CD14-positive monocyte (primary cell): ENCODE measurements around the gene ADM2. TPM values are rescaled to one million over a fixed set of nuclear protein-coding genes. Genes with fewer than 3 reads are reported as not detected.
A peak's percentile ranks its signal among the peaks of the same experiment; 100 is the strongest.

Experiments used
- DNase-seq, 3 donors: peaks; one replicate each; pipeline ENCODE4 v3.0.0-alpha.2; 2011 to 2022
- H2AFZ ChIP-seq: 2 replicates; pipeline ENCODE4 v1.6.0; 2012; ENCODE audit warnings: mild to moderate bottlenecking, low read depth, low read length, inconsistent platforms; ENCODE audit not compliant: insufficient read depth, poor library complexity, severe bottlenecking
- H3K27ac ChIP-seq, 2 donors: 1 replicate in 1 of 2; 2 replicates in 1 of 2; pipeline ENCODE4 v1.5.1; 2012 to 2013; ENCODE audit warnings: low read length in 2 of 2, control low read depth in 1 of 2, inconsistent platforms in 1 of 2, low read depth in 1 of 2, mild to moderate bottlenecking in 1 of 2
- H3K27me3 ChIP-seq, 2 donors: one replicate each; pipeline versions ENCODE4 v1.6.0 to v1.6.1; 2011 to 2013; ENCODE audit warnings: low read length in 2 of 2; ENCODE audit not compliant: control insufficient read depth in 2 of 2, insufficient read depth in 2 of 2
- H3K36me3 ChIP-seq, 2 donors: replicated peaks in 1 of 2; 1 replicate in 1 of 2; 2 replicates in 1 of 2; pipeline versions ENCODE4 v1.5.1 to v1.6.1; 2012 to 2013; ENCODE audit warnings: low read length in 2 of 2, control low read depth in 1 of 2, inconsistent platforms in 1 of 2, mild to moderate bottlenecking in 1 of 2; ENCODE audit not compliant: insufficient read depth in 2 of 2, control insufficient read depth in 1 of 2
- H3K4me1 ChIP-seq, 2 donors: 1 replicate in 1 of 2; 2 replicates in 1 of 2; pipeline versions ENCODE4 v1.5.1 to v1.6.1; 2012 to 2013; ENCODE audit warnings: low read length in 2 of 2, control low read depth in 1 of 2, inconsistent platforms in 1 of 2, mild to moderate bottlenecking in 1 of 2, moderate library complexity in 1 of 2; ENCODE audit not compliant: insufficient read depth in 2 of 2, control insufficient read depth in 1 of 2
- H3K4me2 ChIP-seq: replicated peaks from 2 replicates; pipeline ENCODE3; 2012; ENCODE audit warnings: low read length, moderate library complexity, mild to moderate bottlenecking; ENCODE audit not compliant: poor library complexity, severe bottlenecking; ENCODE audit errors: extremely low read depth
- H3K4me3 ChIP-seq, 3 experiments: fragments of 200-600 bp in 1 of 3; sonication (generic) in 1 of 3; replicated peaks in 1 of 3; 1 replicate in 2 of 3; 2 replicates in 1 of 3; pipeline ENCODE4 v1.5.1; 2011 to 2013; ENCODE audit warnings: low read length in 3 of 3, mild to moderate bottlenecking in 3 of 3, control low read depth in 2 of 3, low read depth in 2 of 3, inconsistent platforms in 1 of 3, moderate library complexity in 1 of 3
- H3K79me2 ChIP-seq: 2 replicates; pipeline ENCODE4 v1.6.0; 2012; ENCODE audit warnings: mild to moderate bottlenecking, control low read depth, inconsistent platforms, low read length, moderate library complexity; ENCODE audit not compliant: insufficient read depth
- H3K9ac ChIP-seq: 2 replicates; pipeline ENCODE4 v1.6.0; 2017; ENCODE audit warnings: low read length, mild to moderate bottlenecking; ENCODE audit not compliant: insufficient read depth, poor library complexity, severe bottlenecking
- H3K9me3 ChIP-seq, 2 donors: replicated peaks in 1 of 2; 1 replicate in 1 of 2; 2 replicates in 1 of 2; pipeline versions ENCODE4 v1.5.1 to v1.6.1; 2012 to 2013; ENCODE audit warnings: low read length in 2 of 2, control low read depth in 1 of 2; ENCODE audit not compliant: control insufficient read depth in 1 of 2, insufficient read depth in 1 of 2
- H4K20me1 ChIP-seq: 2 replicates; pipeline ENCODE4 v1.6.0; 2012; ENCODE audit warnings: mild to moderate bottlenecking, low read length, control low read depth, moderate library complexity; ENCODE audit not compliant: insufficient read depth
- H3K27ac Mint-ChIP-seq, 7 donors: one replicate each; pipeline ENCODE4 v1.8.0; 2020; ENCODE audit warnings: mild to moderate bottlenecking in 7 of 7, mixed read lengths in 7 of 7, moderate library complexity in 6 of 7, inconsistent platforms in 2 of 7
- H3K27me3 Mint-ChIP-seq, 3 donors: one replicate each; pipeline ENCODE4 v1.8.0; 2021 to 2022; ENCODE audit warnings: low read depth in 3 of 3, mild to moderate bottlenecking in 3 of 3, mixed read lengths in 3 of 3, moderate library complexity in 3 of 3, inconsistent platforms in 1 of 3
- H3K36me3 Mint-ChIP-seq, 2 donors: one replicate each; pipeline ENCODE4 v1.8.0; 2020; ENCODE audit warnings: mixed read lengths in 2 of 2, inconsistent platforms in 1 of 2, mild to moderate bottlenecking in 1 of 2
- H3K4me1 Mint-ChIP-seq: one replicate; pipeline ENCODE4 v1.8.0; 2020; ENCODE audit warnings: mild to moderate bottlenecking, mixed read lengths
- H3K4me3 Mint-ChIP-seq, 2 donors: one replicate each; pipeline ENCODE4 v1.8.0; 2020; ENCODE audit warnings: mild to moderate bottlenecking in 2 of 2, mixed read lengths in 2 of 2, moderate library complexity in 1 of 2
- H3K9me3 Mint-ChIP-seq, 7 donors: one replicate each; pipeline ENCODE4 v1.8.0; 2020 to 2022; ENCODE audit warnings: mixed read lengths in 7 of 7, mild to moderate bottlenecking in 6 of 7, moderate library complexity in 6 of 7, inconsistent platforms in 2 of 7
- WGBS: methylation state at CpG from one replicate; pipeline ENCODE4 v1.1.5; 2013; ENCODE audit warnings: missing lambda C conversion rate; ENCODE audit not compliant: insufficient coverage; 5-methylcytosine and 5-hydroxymethylcytosine counted together
- intact Hi-C, 2 donors: fragments of 100-400 bp; cut with micrococcal nuclease; formaldehyde crosslinking; loops; one replicate each; pipeline versions ENCODE4 v1.15.0 to v1.15.1; 2023
- polyA plus RNA-seq, 3 donors: library from polyadenylated mRNA; depleted of rRNA in 1 of 3; unstranded in 2 of 3; stranded (reverse) in 1 of 3; fragments of 300-500 nt in 2 of 3; fragments of >200 nt in 1 of 3; fragmentation: Illumina TruSeq in 2 of 3; gene quantifications; 1 replicate in 2 of 3; 2 replicates in 1 of 3; pipeline ENCODE4 v1.2.3, GENCODE V29; 2012 to 2021
- TF ChIP-seq, protein P1 (sequence below): fragments of 200-600 bp; IDR thresholded peaks from one replicate; pipeline ENCODE4 v1.8.0; 2022; ENCODE audit warnings: antibody characterized with exemption, mild to moderate bottlenecking

ADM2 gene
- polyA plus RNA-seq, 3 donors, result 0.05 TPM; not detected in 2

DNA sequence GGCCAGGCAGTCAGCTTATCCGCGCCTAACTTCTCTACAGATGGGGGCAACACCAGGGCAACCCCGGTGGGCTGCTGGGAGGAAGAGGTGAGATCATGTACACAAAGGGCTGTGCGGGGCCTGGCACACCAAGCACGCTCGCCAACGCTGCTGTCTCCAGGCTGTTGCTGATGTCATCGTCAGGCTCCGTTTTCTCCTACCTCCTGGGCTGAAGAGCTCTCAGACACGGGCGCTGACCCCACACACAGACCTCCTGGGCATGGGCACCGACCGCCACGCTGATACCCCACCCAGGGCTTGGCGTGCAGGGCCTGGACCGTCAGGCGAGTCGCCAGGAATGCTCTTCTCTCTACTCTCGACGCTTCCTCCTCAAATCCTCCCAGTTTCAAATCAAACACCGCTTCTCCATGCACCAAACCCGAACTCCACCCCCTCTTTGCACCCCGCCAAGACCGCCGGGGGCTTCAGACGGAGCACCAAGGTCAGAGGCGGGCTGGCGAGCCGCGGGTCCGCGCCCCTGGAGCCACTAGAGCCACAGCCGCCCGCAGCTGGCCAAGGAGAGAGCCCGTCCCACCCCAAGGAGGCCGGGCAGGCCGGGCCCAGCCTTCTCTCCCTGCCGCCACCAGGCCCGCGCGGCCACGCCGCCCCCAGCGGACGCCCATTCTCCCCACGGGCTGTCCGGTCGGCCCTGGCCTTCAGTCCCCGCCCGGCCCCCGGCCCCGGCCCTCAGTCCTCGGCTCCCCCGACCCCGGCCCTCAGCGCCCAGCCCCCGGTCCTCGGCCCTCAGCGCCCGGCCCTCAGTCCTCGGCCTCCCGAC, 7.3 kb upstream of the ADM2 start:
- Mint-ChIP-seq H3K4me3 (peak overlapping the region; percentile 90 to 97), H3K4me1 (peaks cover 54% of the 10 kb centered on the region), H3K27me3 (peaks cover 11 to 32% (median 21%) of the 10 kb centered on the region in 3 donors), H3K27ac (peak overlapping the region in 6 of 7 donors; percentile 11 to 88 (median 72)), H3K9me3 (no peaks in the 10 kb centered on the region), H3K36me3 (peaks cover 2 to 8% of the 10 kb centered on the region in 2 donors)
- Histone ChIP-seq H3K4me2 (peak overlapping the region; percentile 98), H3K4me1 (peaks cover 45 to 57% of the 10 kb centered on the region in 2 donors), H3K36me3 (no peaks in the 10 kb centered on the region), H3K79me2 (peaks cover 52% of the 10 kb centered on the region), H2AFZ (peak overlapping the region; percentile 61), H3K27ac (peak overlapping the region in 1 of 2 donors; percentile 26), H3K4me3 (peak overlapping the region; percentile 45 to 85 (median 49)), H4K20me1 (peaks cover 53% of the 10 kb centered on the region), H3K27me3 (peaks cover 0 to 10% of the 10 kb centered on the region in 2 donors), H3K9me3 (no peaks in the 10 kb centered on the region), H3K9ac (peak overlapping the region; percentile 76)
- 12% methylated on average over 49 of the region's 62 CpGs for WGBS
- TF ChIP-seq, protein P1, sequence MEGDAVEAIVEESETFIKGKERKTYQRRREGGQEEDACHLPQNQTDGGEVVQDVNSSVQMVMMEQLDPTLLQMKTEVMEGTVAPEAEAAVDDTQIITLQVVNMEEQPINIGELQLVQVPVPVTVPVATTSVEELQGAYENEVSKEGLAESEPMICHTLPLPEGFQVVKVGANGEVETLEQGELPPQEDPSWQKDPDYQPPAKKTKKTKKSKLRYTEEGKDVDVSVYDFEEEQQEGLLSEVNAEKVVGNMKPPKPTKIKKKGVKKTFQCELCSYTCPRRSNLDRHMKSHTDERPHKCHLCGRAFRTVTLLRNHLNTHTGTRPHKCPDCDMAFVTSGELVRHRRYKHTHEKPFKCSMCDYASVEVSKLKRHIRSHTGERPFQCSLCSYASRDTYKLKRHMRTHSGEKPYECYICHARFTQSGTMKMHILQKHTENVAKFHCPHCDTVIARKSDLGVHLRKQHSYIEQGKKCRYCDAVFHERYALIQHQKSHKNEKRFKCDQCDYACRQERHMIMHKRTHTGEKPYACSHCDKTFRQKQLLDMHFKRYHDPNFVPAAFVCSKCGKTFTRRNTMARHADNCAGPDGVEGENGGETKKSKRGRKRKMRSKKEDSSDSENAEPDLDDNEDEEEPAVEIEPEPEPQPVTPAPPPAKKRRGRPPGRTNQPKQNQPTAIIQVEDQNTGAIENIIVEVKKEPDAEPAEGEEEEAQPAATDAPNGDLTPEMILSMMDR, result no peak
- intact Hi-C loops, result loop anchor here in 1 of 2 donors (5.0 kb wide), 1 partner anchor 148 kb away; no protein-coding TSS in a partner anchor
- no peak for DNase-seq

DNA sequence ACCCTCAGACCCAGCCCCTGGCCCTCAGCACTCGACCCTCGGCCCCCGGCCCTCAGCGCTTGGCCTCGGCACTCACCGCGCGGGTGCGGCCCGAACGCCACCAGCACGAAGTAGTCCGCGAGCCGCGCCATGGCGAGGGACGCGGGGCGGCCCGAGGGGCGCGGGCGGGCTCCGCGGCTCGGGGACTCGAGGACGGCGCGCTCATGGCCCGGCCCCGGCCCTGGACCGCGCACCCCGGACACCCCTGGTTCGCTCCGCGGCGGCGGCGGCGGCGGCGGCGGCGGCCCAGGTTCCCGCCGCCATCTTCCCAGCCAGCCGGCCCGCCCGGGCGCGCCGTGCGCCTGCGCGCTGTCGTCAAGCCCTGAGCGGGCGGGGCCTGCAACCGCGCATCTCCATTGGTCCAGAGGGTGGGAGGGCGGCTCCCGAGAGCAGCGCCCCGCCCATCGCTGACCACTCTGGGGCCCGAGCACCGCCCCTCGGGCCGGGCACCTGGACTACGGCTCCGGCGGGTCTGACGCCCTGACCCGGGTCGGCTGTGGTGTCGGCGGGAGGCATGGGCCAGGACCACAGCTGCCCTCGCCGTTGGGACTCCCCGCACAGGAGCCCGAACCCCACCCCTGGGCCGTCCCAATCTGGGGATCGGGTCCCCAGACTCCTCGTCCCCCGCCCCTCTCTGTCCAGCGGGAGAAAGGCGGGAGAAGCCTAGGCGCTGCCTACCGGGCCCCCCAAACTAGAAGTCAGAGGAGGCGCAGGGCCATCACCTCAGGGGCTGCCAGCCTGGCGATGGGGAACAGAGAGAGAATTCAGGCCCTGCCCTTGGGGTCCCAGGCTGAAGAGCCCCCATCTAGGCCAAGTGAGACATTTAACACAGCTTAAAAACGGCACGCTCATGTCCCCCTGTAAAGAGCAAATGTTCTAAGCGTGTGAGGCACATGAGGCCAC, 6.4 kb upstream of the ADM2 start, which contains the start of gene SBF1:
Gene SBF1 (minus strand): TSS at position 326 of the 942 bp plus-strand sequence. CDS start 195 bp downstream, at position 131.
- Histone ChIP-seq H3K4me1 (peaks cover 40 to 51% of the 10 kb centered on the region in 2 donors), H2AFZ (peak within 1 kb of the TSS; percentile 98), H3K4me2 (peak within 1 kb of the TSS; percentile 98), H3K27ac (peak within 1 kb of the TSS in 1 of 2 donors; percentile 71), H3K79me2 (peaks cover 44% of the 10 kb centered on the region), H3K9me3 (no peaks in the 10 kb centered on the region), H4K20me1 (peaks cover 44% of the 10 kb centered on the region), H3K36me3 (no peaks in the 10 kb centered on the region), H3K27me3 (peaks cover 0 to 16% of the 10 kb centered on the region in 2 donors), H3K9ac (peak within 1 kb of the TSS; percentile 76), H3K4me3 (peak within 1 kb of the TSS; percentile 45 to 85 (median 49))
- WGBS, result under 1% methylated on average over 96 of the region's 97 CpGs
- Mint-ChIP-seq H3K27me3 (peaks cover 20 to 41% (median 30%) of the 10 kb centered on the region in 3 donors), H3K9me3 (peaks cover 0 to 2% (median 0%) of the 10 kb centered on the region in 7 donors), H3K27ac (peak within 1 kb of the TSS in 6 of 7 donors; percentile 52 to 88 (median 72)), H3K4me1 (peaks cover 46% of the 10 kb centered on the region), H3K4me3 (peak within 1 kb of the TSS; percentile 90 to 97), H3K36me3 (peaks cover 2 to 8% of the 10 kb centered on the region in 2 donors)
- TF ChIP-seq, protein P1, result no peak
- peak; percentile 86 to 91 (median 90) for DNase-seq
- intact Hi-C loops, result loop anchor here in 1 of 2 donors (5.0 kb wide), 1 partner anchor 147 kb away; no protein-coding TSS in a partner anchor
